SU-DHL-6 (cell line): Measurements from ENCODE around the gene POGLUT2.

Experiments used
- CTCF ChIP-seq: fragments of 200-600 bp; sonication (generic); IDR thresholded peaks from one replicate; pipeline ENCODE4 v1.5.1; 2017; ENCODE audit warnings: antibody characterized with exemption, mild to moderate bottlenecking, low read length, moderate library complexity; ENCODE audit not compliant: insufficient read depth, poor library complexity, severe bottlenecking
- EZH2phosphoT487 ChIP-seq: fragments of 200-600 bp; sonication (generic), shearing (Covaris generic); conservative IDR thresholded peaks from 2 replicates; pipeline ENCODE4 v1.6.1; 2018; ENCODE audit warnings: mild to moderate bottlenecking, antibody characterized with exemption, low read length, moderate library complexity, mixed read lengths

- TF ChIP-seq CTCF, result no peak
- no peak for TF ChIP-seq EZH2phosphoT487
These were observed 26.6 kb upstream of the POGLUT2 start for GRCh38 chr13:102825400-102825799.
